ENCODE data around the gene SMARCAD1. TPM values are rescaled to one million over a fixed set of nuclear protein-coding genes. Genes with fewer than 3 reads are reported as not detected.
"Not testable (repeated sequence)": the region's sequence is repeated elsewhere in the genome, so short reads cannot be mapped to it uniquely, and the experiment has no call there.

Gene SMARCAD1
- total RNA-seq, 1 experiment from 2014 or later: 17.0 TPM

DNA sequence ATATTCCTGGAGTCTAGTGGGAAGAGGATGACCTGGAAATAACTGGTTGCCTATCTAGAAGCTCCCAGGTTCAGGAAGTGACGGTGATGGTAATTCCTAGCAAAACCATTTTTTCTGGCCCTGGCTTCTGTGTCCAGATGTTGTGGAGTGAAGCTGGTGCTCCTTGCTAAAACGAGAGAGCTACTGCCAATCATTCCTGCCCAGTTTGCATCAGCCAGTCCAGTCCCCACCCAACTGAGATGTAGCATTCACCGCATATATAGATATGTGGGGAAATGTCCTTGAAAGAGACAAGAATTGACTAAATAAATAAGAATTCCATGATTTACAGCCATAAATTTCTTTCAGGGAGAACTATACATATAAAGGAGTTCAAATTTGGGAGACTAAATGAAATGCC, 128.6 kb downstream of the SMARCAD1 start:
- Histone ChIP-seq H3K27ac (ENCODE audit: low read length) (no peak overlapping the region), H3F3A (ENCODE audit: low read length, unreplicated experiment) (no peaks in the 10 kb centered on the region), H3K36me3 (ENCODE audit: low read depth, low read length) (no peaks in the 10 kb centered on the region; the same call in 1 of the 2 replicates), H3K4me1 (ENCODE audit: insufficient read depth, low read length) (peaks cover 17% of the 10 kb centered on the region), H2AFZ (ENCODE audit: low read length) (no peak overlapping the region), H3K9me3 (ENCODE audit: low read length) (no peaks in the 10 kb centered on the region), H3K9ac (ENCODE audit: low read length) (no peak overlapping the region), H3K4me3 (ENCODE audit: low read length) (no peak overlapping the region), H3K27me3 (ENCODE audit: low read length) (no peaks in the 10 kb centered on the region), H3K79me2 (ENCODE audit: low read length) (no peaks in the 10 kb centered on the region), H4K20me1 (ENCODE audit: low read length) (no peaks in the 10 kb centered on the region), H3K9me2 (replicated peaks; ENCODE audit: low read length) (no peaks in the 10 kb centered on the region), H3K4me2 (ENCODE audit: low read length) (no peak overlapping the region)
- ChIA-PET POLR2A (ENCODE audit: unreplicated experiment) (no interaction called here), CTCF (no interaction called here)
- intact Hi-C loops (cut with micrococcal nuclease): no loop called here
- no TSS peak for BruUV-seq (replicated peaks)
- no peak for TF ChIP-seq EZH2phosphoT487 (IDR thresholded peaks at IDR 0.05; ENCODE audit: borderline replicate concordance, low read length)
- no peak for TF ChIP-seq EZH2 (IDR thresholded peaks at IDR 0.05; ENCODE audit: low read length, unreplicated experiment)
- TF ChIP-seq, protein P1, sequence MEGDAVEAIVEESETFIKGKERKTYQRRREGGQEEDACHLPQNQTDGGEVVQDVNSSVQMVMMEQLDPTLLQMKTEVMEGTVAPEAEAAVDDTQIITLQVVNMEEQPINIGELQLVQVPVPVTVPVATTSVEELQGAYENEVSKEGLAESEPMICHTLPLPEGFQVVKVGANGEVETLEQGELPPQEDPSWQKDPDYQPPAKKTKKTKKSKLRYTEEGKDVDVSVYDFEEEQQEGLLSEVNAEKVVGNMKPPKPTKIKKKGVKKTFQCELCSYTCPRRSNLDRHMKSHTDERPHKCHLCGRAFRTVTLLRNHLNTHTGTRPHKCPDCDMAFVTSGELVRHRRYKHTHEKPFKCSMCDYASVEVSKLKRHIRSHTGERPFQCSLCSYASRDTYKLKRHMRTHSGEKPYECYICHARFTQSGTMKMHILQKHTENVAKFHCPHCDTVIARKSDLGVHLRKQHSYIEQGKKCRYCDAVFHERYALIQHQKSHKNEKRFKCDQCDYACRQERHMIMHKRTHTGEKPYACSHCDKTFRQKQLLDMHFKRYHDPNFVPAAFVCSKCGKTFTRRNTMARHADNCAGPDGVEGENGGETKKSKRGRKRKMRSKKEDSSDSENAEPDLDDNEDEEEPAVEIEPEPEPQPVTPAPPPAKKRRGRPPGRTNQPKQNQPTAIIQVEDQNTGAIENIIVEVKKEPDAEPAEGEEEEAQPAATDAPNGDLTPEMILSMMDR (conservative IDR thresholded peaks at IDR 0.05; ENCODE audit: low read depth, low read length): no peak
- no peak for ATAC-seq
- DNase-seq: no peak

DNA sequence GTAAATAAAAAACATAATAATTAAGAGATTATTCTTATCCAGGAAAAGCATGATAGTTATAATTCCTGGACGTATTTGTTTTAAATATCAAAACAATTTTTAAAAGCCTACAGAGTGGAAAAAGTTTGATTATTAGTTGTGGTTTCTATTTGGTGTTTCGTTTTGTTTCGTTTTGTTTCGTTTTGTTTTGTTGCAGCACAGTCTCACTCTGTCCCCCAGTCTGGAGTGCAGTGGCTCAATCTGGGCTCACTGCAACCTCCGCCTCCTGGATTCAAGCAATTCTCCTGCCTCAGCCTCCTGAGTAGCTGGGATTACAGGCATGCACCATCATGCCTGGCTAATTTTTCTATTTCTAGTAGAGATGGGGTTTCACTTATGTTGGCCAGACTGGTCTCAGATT, 129.1 kb downstream of the SMARCAD1 start:
- peaks cover 17% of the 10 kb centered on the region for H3K4me1 ChIP-seq (ENCODE audit: insufficient read depth, low read length)
- POLR2A ChIA-PET (ENCODE audit: unreplicated experiment); H4K20me1 ChIP-seq (ENCODE audit: low read length); H3K9me3 ChIP-seq (ENCODE audit: low read length); H3K27ac ChIP-seq (ENCODE audit: low read length); DNase-seq; CTCF ChIA-PET; H3K4me2 ChIP-seq (ENCODE audit: low read length); H3K4me3 ChIP-seq (ENCODE audit: low read length); H3K9me2 ChIP-seq (replicated peaks; ENCODE audit: low read length); H3K27me3 ChIP-seq (ENCODE audit: low read length); H3K79me2 ChIP-seq (ENCODE audit: low read length); H2AFZ ChIP-seq (ENCODE audit: low read length); H3K9ac ChIP-seq (ENCODE audit: low read length); BruUV-seq (replicated peaks); H3K36me3 ChIP-seq (ENCODE audit: low read depth, low read length); intact Hi-C loops (cut with micrococcal nuclease); H3F3A ChIP-seq (ENCODE audit: low read length, unreplicated experiment); ATAC-seq: not testable (repeated sequence)

DNA sequence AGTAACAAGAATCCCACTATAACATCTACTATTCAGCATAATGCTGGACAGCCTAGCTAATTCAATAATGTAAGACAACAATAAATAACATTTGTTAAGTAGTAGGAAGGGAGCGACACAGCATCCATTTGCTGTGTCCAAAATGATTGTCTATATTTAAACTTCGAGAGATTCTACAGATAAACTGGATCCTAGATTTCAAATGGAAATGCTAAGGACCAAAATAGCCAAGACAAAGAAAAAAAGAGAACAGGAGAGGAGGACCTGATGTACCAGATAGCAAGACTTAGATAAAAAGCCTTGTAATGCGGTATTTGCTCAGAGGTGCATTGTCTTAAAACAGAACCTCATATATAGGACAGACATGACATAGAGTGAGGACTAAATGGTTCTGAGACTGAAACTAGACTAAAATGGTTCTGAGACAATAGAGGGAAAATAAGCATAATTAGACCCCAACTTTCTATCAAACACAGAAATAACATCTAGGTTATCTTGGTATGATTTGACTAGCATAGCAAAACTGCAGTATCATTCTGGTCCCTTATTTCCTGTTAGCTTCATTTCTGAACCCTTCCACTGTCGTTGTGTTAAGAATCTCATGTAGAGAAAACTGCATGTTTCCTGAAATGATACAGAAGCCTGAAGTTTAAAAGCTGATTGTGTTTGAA, 131.2 kb downstream of the SMARCAD1 start:
- no peak overlapping the region for H3K9ac ChIP-seq (ENCODE audit: low read length)
- no TSS peak for BruUV-seq (replicated peaks)
- H3K27me3 ChIP-seq (ENCODE audit: low read length): no peaks in the 10 kb centered on the region
- peaks cover 17% of the 10 kb centered on the region for H3K4me1 ChIP-seq (ENCODE audit: insufficient read depth, low read length)
- no peaks in the 10 kb centered on the region for H3K79me2 ChIP-seq (ENCODE audit: low read length)
- ATAC-seq (no peak), DNase-seq (no peak)
- H4K20me1 ChIP-seq (ENCODE audit: low read length): no peaks in the 10 kb centered on the region
- H3K4me2 ChIP-seq (ENCODE audit: low read length): no peak overlapping the region
- H3K9me2 ChIP-seq (replicated peaks; ENCODE audit: low read length): no peaks in the 10 kb centered on the region
- intact Hi-C loops (cut with micrococcal nuclease): no loop called here
- H3K36me3 ChIP-seq (ENCODE audit: low read depth, low read length): no peaks in the 10 kb centered on the region
- no peak for TF ChIP-seq EZH2phosphoT487 (IDR thresholded peaks at IDR 0.05; ENCODE audit: borderline replicate concordance, low read length)
- TF ChIP-seq, protein P1 (conservative IDR thresholded peaks at IDR 0.05; ENCODE audit: low read depth, low read length): no peak
- TF ChIP-seq EZH2 (IDR thresholded peaks at IDR 0.05; ENCODE audit: low read length, unreplicated experiment): no peak
- no peak overlapping the region for H3K27ac ChIP-seq (ENCODE audit: low read length)
- ChIA-PET POLR2A (ENCODE audit: unreplicated experiment) (no interaction called here), CTCF (no interaction called here)
- H2AFZ ChIP-seq (ENCODE audit: low read length): no peak overlapping the region
- H3F3A ChIP-seq (ENCODE audit: low read length, unreplicated experiment): no peaks in the 10 kb centered on the region
- no peak overlapping the region for H3K4me3 ChIP-seq (ENCODE audit: low read length)
- H3K9me3 ChIP-seq (ENCODE audit: low read length): no peaks in the 10 kb centered on the region
